Activated naive CD8-positive, alpha-beta T cell (primary cell): ENCODE results near the gene GOLGA2.
"Not testable (repeated sequence)": the region's sequence is repeated elsewhere in the genome, so short reads cannot be mapped to it uniquely, and the experiment has no call there.

Source experiments
- H3K27ac Mint-ChIP-seq: one replicate; pipeline ENCODE4 v1.8.0; 2021; ENCODE audit warnings: mixed read lengths
- H3K27me3 Mint-ChIP-seq: one replicate; pipeline ENCODE4 v1.8.0; 2021; ENCODE audit warnings: mixed read lengths
- H3K36me3 Mint-ChIP-seq: one replicate; pipeline ENCODE4 v1.8.0; 2021; ENCODE audit warnings: mixed read lengths
- H3K4me1 Mint-ChIP-seq: one replicate; pipeline ENCODE4 v1.8.0; 2021; ENCODE audit warnings: low read depth, mixed read lengths
- H3K4me3 Mint-ChIP-seq: one replicate; pipeline ENCODE4 v1.8.0; 2021; ENCODE audit warnings: mild to moderate bottlenecking, mixed read lengths
- H3K9me3 Mint-ChIP-seq: one replicate; pipeline ENCODE4 v1.8.0; 2021; ENCODE audit warnings: low read depth, mixed read lengths

The GOLGA2 gene

GRCh38 chr9:128244837-128245231 is 31.0 kb downstream of the GOLGA2 start:
- no peak overlapping the region for H3K4me3 Mint-ChIP-seq
- no peaks in the 10 kb centered on the region for H3K9me3 Mint-ChIP-seq
- H3K36me3 Mint-ChIP-seq: no peaks in the 10 kb centered on the region
- H3K4me1 Mint-ChIP-seq: peaks cover 15% of the 10 kb centered on the region
- H3K27ac Mint-ChIP-seq: no peak overlapping the region
- peaks cover 13% of the 10 kb centered on the region for H3K27me3 Mint-ChIP-seq

- Mint-ChIP-seq H3K36me3 (no peaks in the 10 kb centered on the region), H3K4me3 (no peak overlapping the region), H3K27me3 (peaks cover 13% of the 10 kb centered on the region), H3K9me3 (no peaks in the 10 kb centered on the region), H3K4me1 (peaks cover 11% of the 10 kb centered on the region), H3K27ac (no peak overlapping the region)
Observed at GRCh38 chr9:128244091-128244836, 31.5 kb downstream of the GOLGA2 start.

GRCh38 chr9:128243215-128244018 is 32.4 kb downstream of the GOLGA2 start:
- Mint-ChIP-seq H3K9me3 (no peaks in the 10 kb centered on the region), H3K27ac (no peak overlapping the region), H3K36me3 (no peaks in the 10 kb centered on the region), H3K27me3 (peaks cover 13% of the 10 kb centered on the region), H3K4me1 (peaks cover 11% of the 10 kb centered on the region), H3K4me3 (no peak overlapping the region)

- H3K4me1 Mint-ChIP-seq: peaks cover 11% of the 10 kb centered on the region
- H3K9me3 Mint-ChIP-seq: no peaks in the 10 kb centered on the region
- H3K27ac Mint-ChIP-seq: no peak overlapping the region
- no peaks in the 10 kb centered on the region for H3K36me3 Mint-ChIP-seq
- peaks cover 13% of the 10 kb centered on the region for H3K27me3 Mint-ChIP-seq
- H3K4me3 Mint-ChIP-seq: no peak overlapping the region
Observed at GRCh38 chr9:128242828-128243214, 33.0 kb downstream of the GOLGA2 start.

GRCh38 chr9:128242124-128242523 is 33.7 kb downstream of the GOLGA2 start:
- Mint-ChIP-seq H3K27ac (no peak overlapping the region), H3K4me1 (peaks cover 11% of the 10 kb centered on the region), H3K9me3 (no peaks in the 10 kb centered on the region), H3K27me3 (peaks cover 13% of the 10 kb centered on the region), H3K36me3 (no peaks in the 10 kb centered on the region), H3K4me3 (no peak overlapping the region)

GRCh38 chr9:128233817-128234406 is 41.9 kb downstream of the GOLGA2 start:
- no peaks in the 10 kb centered on the region for H3K9me3 Mint-ChIP-seq
- no peaks in the 10 kb centered on the region for H3K4me1 Mint-ChIP-seq
- no peak overlapping the region for H3K4me3 Mint-ChIP-seq
- H3K27me3 Mint-ChIP-seq: no peaks in the 10 kb centered on the region
- H3K36me3 Mint-ChIP-seq: no peaks in the 10 kb centered on the region
- H3K27ac Mint-ChIP-seq: no peak overlapping the region

- no peak overlapping the region for H3K4me3 Mint-ChIP-seq
- H3K4me1 Mint-ChIP-seq: no peaks in the 10 kb centered on the region
- no peaks in the 10 kb centered on the region for H3K27me3 Mint-ChIP-seq
- no peak overlapping the region for H3K27ac Mint-ChIP-seq
- H3K36me3 Mint-ChIP-seq: no peaks in the 10 kb centered on the region
- H3K9me3 Mint-ChIP-seq: no peaks in the 10 kb centered on the region
Observed at GRCh38 chr9:128232528-128233428, 43.0 kb downstream of the GOLGA2 start.

- H3K9me3 Mint-ChIP-seq: no peaks in the 10 kb centered on the region
- no peaks in the 10 kb centered on the region for H3K36me3 Mint-ChIP-seq
- no peak overlapping the region for H3K4me3 Mint-ChIP-seq
- H3K27ac Mint-ChIP-seq: no peak overlapping the region
- H3K27me3 Mint-ChIP-seq: no peaks in the 10 kb centered on the region
- H3K4me1 Mint-ChIP-seq: no peaks in the 10 kb centered on the region
Observed at GRCh38 chr9:128231638-128232527, 43.9 kb downstream of the GOLGA2 start.

- H3K9me3 Mint-ChIP-seq, H3K36me3 Mint-ChIP-seq, H3K4me3 Mint-ChIP-seq, H3K27me3 Mint-ChIP-seq, H3K4me1 Mint-ChIP-seq, H3K27ac Mint-ChIP-seq: not testable (repeated sequence)
Observed at GRCh38 chr9:128230897-128231296, 44.9 kb downstream of the GOLGA2 start.

- H3K4me3 Mint-ChIP-seq: no peak overlapping the region
- no peaks in the 10 kb centered on the region for H3K4me1 Mint-ChIP-seq
- no peaks in the 10 kb centered on the region for H3K27me3 Mint-ChIP-seq
- H3K36me3 Mint-ChIP-seq: no peaks in the 10 kb centered on the region
- no peaks in the 10 kb centered on the region for H3K9me3 Mint-ChIP-seq
- no peak overlapping the region for H3K27ac Mint-ChIP-seq
Observed at GRCh38 chr9:128226412-128226801, 49.4 kb downstream of the GOLGA2 start.

GRCh38 chr9:128225770-128226411 is 49.9 kb downstream of the GOLGA2 start:
- Mint-ChIP-seq H3K27me3 (no peaks in the 10 kb centered on the region), H3K36me3 (no peaks in the 10 kb centered on the region), H3K27ac (no peak overlapping the region), H3K9me3 (no peaks in the 10 kb centered on the region), H3K4me1 (no peaks in the 10 kb centered on the region), H3K4me3 (no peak overlapping the region)

- no peak overlapping the region for H3K4me3 Mint-ChIP-seq
- H3K4me1 Mint-ChIP-seq: no peaks in the 10 kb centered on the region
- no peaks in the 10 kb centered on the region for H3K27me3 Mint-ChIP-seq
- H3K36me3 Mint-ChIP-seq: no peaks in the 10 kb centered on the region
- H3K9me3 Mint-ChIP-seq: no peaks in the 10 kb centered on the region
- no peak overlapping the region for H3K27ac Mint-ChIP-seq
Observed at GRCh38 chr9:128224877-128225276, 50.9 kb downstream of the GOLGA2 start.

GRCh38 chr9:128222880-128223670 is 52.7 kb downstream of the GOLGA2 start:
- H3K27me3 Mint-ChIP-seq: no peaks in the 10 kb centered on the region
- H3K4me1 Mint-ChIP-seq: peaks cover 10% of the 10 kb centered on the region
- H3K9me3 Mint-ChIP-seq: no peaks in the 10 kb centered on the region
- H3K36me3 Mint-ChIP-seq: no peaks in the 10 kb centered on the region
- no peak overlapping the region for H3K4me3 Mint-ChIP-seq
- no peak overlapping the region for H3K27ac Mint-ChIP-seq
